Measurements from ENCODE around the gene TMEM184B. TPM values are rescaled to one million over a fixed set of nuclear protein-coding genes. Genes with fewer than 3 reads are reported as not detected.

Gene TMEM184B
- total and polyA plus RNA-seq, 5 donors from 2014 or later, result 7.2 to 31.3 (median 7.8) TPM

DNA sequence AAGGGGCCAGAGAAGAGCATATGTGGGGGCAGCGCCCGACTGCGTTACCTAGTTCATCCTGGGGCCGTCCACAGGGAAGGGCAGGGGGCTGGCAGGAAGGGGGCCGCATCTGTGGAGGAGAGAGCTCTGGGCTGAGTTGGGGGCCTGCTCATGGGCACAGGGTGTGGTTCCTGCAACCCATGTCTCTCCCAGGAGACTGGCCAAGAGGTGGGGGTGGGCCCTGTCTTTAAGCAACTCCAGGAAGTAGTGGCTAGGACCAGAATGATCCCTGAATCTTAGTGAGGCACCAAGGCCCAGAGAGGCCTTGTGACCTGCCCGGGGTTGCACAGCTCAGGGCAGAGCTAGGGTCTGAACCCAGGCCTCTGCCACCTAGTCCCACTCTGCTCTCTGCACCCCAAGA, 22.5 kb upstream of the TMEM184B start:
- Mint-ChIP-seq H3K9me3 (peaks cover 0 to 1% (median 0%) of the 10 kb centered on the region in 7 donors), H3K27me3 (no peaks in the 10 kb centered on the region), H3K4me3 (no peak overlapping the region), H3K27ac (no peak overlapping the region), H3K36me3 (peaks cover 11% of the 10 kb centered on the region), H3K4me1 (no peaks in the 10 kb centered on the region)
- Histone ChIP-seq H3K27me3 (ENCODE audit: control insufficient read depth, insufficient read depth, low read length) (no peaks in the 10 kb centered on the region), H3K27ac (ENCODE audit: insufficient read depth, low read length, poor library complexity, severe bottlenecking) (no peak overlapping the region), H3K4me1 (ENCODE audit: control insufficient read depth, insufficient read depth, low read length, poor library complexity, severe bottlenecking) (no peaks in the 10 kb centered on the region), H3K9me3 (ENCODE audit: control insufficient read depth in 2 of 2, low read length in 2 of 2) (no peaks in the 10 kb centered on the region), H3K4me3 (ENCODE audit: low read depth, low read length) (no peak overlapping the region), H3K36me3 (ENCODE audit: control insufficient read depth, insufficient read depth, low read length) (peaks cover 50% of the 10 kb centered on the region)
- DNase-seq (no peak), ATAC-seq (ENCODE audit: low read depth in 2 of 2) (no peak)

DNA sequence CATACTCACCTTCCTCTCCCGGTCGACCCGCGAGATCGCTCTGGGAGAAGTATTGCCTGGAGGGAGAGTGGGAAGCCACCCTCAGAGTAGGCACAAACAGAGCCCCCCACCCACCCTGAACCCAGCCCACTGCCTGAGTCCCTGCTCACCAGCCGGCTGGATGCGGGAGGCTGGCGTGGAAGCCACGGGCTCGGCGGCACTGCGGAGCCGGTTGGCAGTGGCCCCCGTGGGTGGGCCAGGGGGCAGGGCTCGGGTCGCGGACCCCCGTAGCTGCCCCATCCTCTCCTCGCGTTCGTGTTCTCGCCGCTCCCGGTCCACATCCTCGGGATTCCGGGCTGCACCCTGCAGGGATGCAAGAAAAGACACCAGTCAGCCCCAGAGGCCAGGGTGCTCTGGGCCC, 21.4 kb upstream of the TMEM184B start:
- no peak overlapping the region for H3K27ac ChIP-seq (ENCODE audit: insufficient read depth, low read length, poor library complexity, severe bottlenecking)
- no peaks in the 10 kb centered on the region for H3K27me3 ChIP-seq (ENCODE audit: control insufficient read depth, insufficient read depth, low read length)
- H3K9me3 Mint-ChIP-seq, result peaks cover 0 to 1% (median 0%) of the 10 kb centered on the region in 7 donors
- H3K4me3 Mint-ChIP-seq, result no peak overlapping the region
- H3K4me3 ChIP-seq (ENCODE audit: low read depth, low read length), result no peak overlapping the region
- no peak for ATAC-seq (ENCODE audit: low read depth in 2 of 2)
- no peaks in the 10 kb centered on the region for H3K27me3 Mint-ChIP-seq
- peaks cover 39% of the 10 kb centered on the region for H3K36me3 ChIP-seq (ENCODE audit: control insufficient read depth, insufficient read depth, low read length)
- H3K36me3 Mint-ChIP-seq, result peaks cover 7% of the 10 kb centered on the region
- no peaks in the 10 kb centered on the region for H3K4me1 Mint-ChIP-seq
- no peaks in the 10 kb centered on the region for H3K4me1 ChIP-seq (ENCODE audit: control insufficient read depth, insufficient read depth, low read length, poor library complexity, severe bottlenecking)
- H3K9me3 ChIP-seq (ENCODE audit: control insufficient read depth in 2 of 2, low read length in 2 of 2), result no peaks in the 10 kb centered on the region
- no peak for DNase-seq
- no peak overlapping the region for H3K27ac Mint-ChIP-seq

DNA sequence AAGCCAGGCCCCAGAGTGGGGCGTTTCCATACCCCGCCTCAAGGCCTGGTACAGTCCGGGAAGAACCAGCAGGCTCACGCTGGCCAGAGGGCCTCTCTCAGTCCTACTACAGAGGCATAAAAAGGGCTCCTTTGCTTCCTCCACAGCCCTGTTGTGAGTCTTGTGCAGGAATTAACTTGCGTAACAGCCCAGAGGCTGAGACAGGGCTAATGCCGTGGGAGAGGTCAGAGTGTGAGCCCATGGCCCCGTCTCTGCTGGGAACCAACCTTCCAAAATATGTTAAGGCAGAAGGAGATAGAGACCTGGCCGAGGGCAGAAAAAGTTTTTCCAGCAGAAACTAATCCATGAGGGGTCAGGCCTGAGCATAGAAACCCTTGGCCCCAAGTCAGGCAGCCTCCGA, 19.9 kb upstream of the TMEM184B start:
- Mint-ChIP-seq H3K27me3 (no peaks in the 10 kb centered on the region), H3K9me3 (peaks cover 0 to 1% (median 0%) of the 10 kb centered on the region in 7 donors), H3K36me3 (peaks cover 3% of the 10 kb centered on the region), H3K27ac (no peak overlapping the region), H3K4me1 (peaks cover 0 to 3% (median 0%) of the 10 kb centered on the region in 4 donors), H3K4me3 (no peak overlapping the region)
- no peak overlapping the region for H3K4me3 ChIP-seq (ENCODE audit: low read depth, low read length)
- DNase-seq, result no peak
- no peaks in the 10 kb centered on the region for H3K27me3 ChIP-seq (ENCODE audit: control insufficient read depth, insufficient read depth, low read length)
- H3K36me3 ChIP-seq (ENCODE audit: control insufficient read depth, insufficient read depth, low read length), result peaks cover 28% of the 10 kb centered on the region
- ATAC-seq (ENCODE audit: low read depth in 2 of 2), result no peak
- no peaks in the 10 kb centered on the region for H3K9me3 ChIP-seq (ENCODE audit: control insufficient read depth in 2 of 2, low read length in 2 of 2)
- H3K27ac ChIP-seq (ENCODE audit: insufficient read depth, low read length, poor library complexity, severe bottlenecking), result no peak overlapping the region
- no peaks in the 10 kb centered on the region for H3K4me1 ChIP-seq (ENCODE audit: control insufficient read depth, insufficient read depth, low read length, poor library complexity, severe bottlenecking)

- Mint-ChIP-seq H3K27me3 (no peaks in the 10 kb centered on the region), H3K4me3 (no peak overlapping the region), H3K27ac (no peak overlapping the region), H3K4me1 (peaks cover 0 to 3% (median 0%) of the 10 kb centered on the region in 4 donors), H3K36me3 (peaks cover 3% of the 10 kb centered on the region), H3K9me3 (peaks cover 0 to 1% (median 0%) of the 10 kb centered on the region in 7 donors)
- no peak for ATAC-seq (ENCODE audit: low read depth in 2 of 2)
- peaks cover 14% of the 10 kb centered on the region for H3K36me3 ChIP-seq (ENCODE audit: control insufficient read depth, insufficient read depth, low read length)
- no peak for DNase-seq
- H3K4me3 ChIP-seq (ENCODE audit: low read depth, low read length), result no peak overlapping the region
- H3K4me1 ChIP-seq (ENCODE audit: control insufficient read depth, insufficient read depth, low read length, poor library complexity, severe bottlenecking), result no peaks in the 10 kb centered on the region
- no peaks in the 10 kb centered on the region for H3K9me3 ChIP-seq (ENCODE audit: control insufficient read depth in 2 of 2, low read length in 2 of 2)
- H3K27me3 ChIP-seq (ENCODE audit: control insufficient read depth, insufficient read depth, low read length), result no peaks in the 10 kb centered on the region
- no peak overlapping the region for H3K27ac ChIP-seq (ENCODE audit: insufficient read depth, low read length, poor library complexity, severe bottlenecking)
Measured at GRCh38 chr22:38291201-38291777, 18.5 kb upstream of the TMEM184B start.

GRCh38 chr22:38290347-38290746, 17.5 kb upstream of the TMEM184B start:
- Histone ChIP-seq H3K4me3 (ENCODE audit: low read depth, low read length) (no peak overlapping the region), H3K9me3 (ENCODE audit: control insufficient read depth in 2 of 2, low read length in 2 of 2) (no peaks in the 10 kb centered on the region), H3K36me3 (ENCODE audit: control insufficient read depth, insufficient read depth, low read length) (peaks cover 12% of the 10 kb centered on the region), H3K4me1 (ENCODE audit: control insufficient read depth, insufficient read depth, low read length, poor library complexity, severe bottlenecking) (no peaks in the 10 kb centered on the region), H3K27ac (ENCODE audit: insufficient read depth, low read length, poor library complexity, severe bottlenecking) (no peak overlapping the region), H3K27me3 (ENCODE audit: control insufficient read depth, insufficient read depth, low read length) (no peaks in the 10 kb centered on the region)
- Mint-ChIP-seq H3K4me1 (peaks cover 0 to 3% (median 0%) of the 10 kb centered on the region in 4 donors), H3K36me3 (peaks cover 3% of the 10 kb centered on the region), H3K9me3 (peaks cover 0 to 1% (median 0%) of the 10 kb centered on the region in 7 donors), H3K4me3 (no peak overlapping the region), H3K27ac (no peak overlapping the region), H3K27me3 (no peaks in the 10 kb centered on the region)
- ATAC-seq (ENCODE audit: low read depth in 2 of 2), result no peak
- no peak for DNase-seq

DNA sequence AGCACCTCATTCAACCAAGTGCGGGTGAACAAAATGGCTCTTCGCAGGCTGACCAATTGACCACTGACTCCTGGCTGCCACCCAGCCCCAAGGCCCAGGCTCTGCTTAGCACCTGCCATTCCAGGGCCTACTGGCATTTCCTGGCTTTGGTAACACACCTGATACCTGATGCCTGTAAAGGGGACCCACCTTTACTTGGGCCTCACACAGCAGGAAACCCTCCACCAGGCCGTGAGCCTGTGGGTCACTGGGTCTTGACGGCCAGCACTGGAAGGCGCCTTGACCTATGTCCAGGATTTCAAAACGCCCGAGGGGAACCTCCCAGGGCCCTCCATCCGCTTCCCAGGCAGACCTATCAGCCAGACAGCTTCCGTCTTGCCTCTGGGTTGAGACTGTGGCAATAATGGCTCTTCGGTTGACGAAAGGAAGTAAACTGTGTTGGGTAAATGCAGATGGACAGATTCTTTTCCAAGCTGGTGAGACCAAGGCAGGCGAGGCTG, 16.8 kb upstream of the TMEM184B start:
- peak overlapping the region in 1 of 3 donors; percentile 65 for H3K27ac Mint-ChIP-seq
- Histone ChIP-seq H3K9me3 (ENCODE audit: control insufficient read depth in 2 of 2, low read length in 2 of 2) (no peaks in the 10 kb centered on the region), H3K27ac (ENCODE audit: insufficient read depth, low read length, poor library complexity, severe bottlenecking) (no peak overlapping the region), H3K36me3 (ENCODE audit: control insufficient read depth, insufficient read depth, low read length) (peaks cover 12% of the 10 kb centered on the region), H3K27me3 (ENCODE audit: control insufficient read depth, insufficient read depth, low read length) (no peaks in the 10 kb centered on the region), H3K4me1 (ENCODE audit: control insufficient read depth, insufficient read depth, low read length, poor library complexity, severe bottlenecking) (no peaks in the 10 kb centered on the region), H3K4me3 (ENCODE audit: low read depth, low read length) (no peak overlapping the region)
- H3K9me3 Mint-ChIP-seq, result peaks cover 0 to 1% (median 0%) of the 10 kb centered on the region in 7 donors
- no peaks in the 10 kb centered on the region for H3K27me3 Mint-ChIP-seq
- peaks cover 0 to 3% (median 0%) of the 10 kb centered on the region in 4 donors for H3K4me1 Mint-ChIP-seq
- no peak overlapping the region for H3K4me3 Mint-ChIP-seq
- H3K36me3 Mint-ChIP-seq, result peaks cover 3% of the 10 kb centered on the region
- no peak for ATAC-seq (ENCODE audit: low read depth in 2 of 2)
- no peak for DNase-seq

GRCh38 chr22:38286915-38287669, 14.3 kb upstream of the TMEM184B start:
- DNase-seq (no peak), ATAC-seq (ENCODE audit: low read depth in 2 of 2) (no peak)
- Mint-ChIP-seq H3K4me1 (peaks cover 0 to 3% (median 0%) of the 10 kb centered on the region in 4 donors), H3K27ac (no peak overlapping the region), H3K36me3 (peaks cover 7% of the 10 kb centered on the region), H3K27me3 (no peaks in the 10 kb centered on the region), H3K9me3 (no peaks in the 10 kb centered on the region), H3K4me3 (no peak overlapping the region)
- no peaks in the 10 kb centered on the region for H3K4me1 ChIP-seq (ENCODE audit: control insufficient read depth, insufficient read depth, low read length, poor library complexity, severe bottlenecking)
- no peaks in the 10 kb centered on the region for H3K27me3 ChIP-seq (ENCODE audit: control insufficient read depth, insufficient read depth, low read length)
- no peak overlapping the region for H3K27ac ChIP-seq (ENCODE audit: insufficient read depth, low read length, poor library complexity, severe bottlenecking)
- no peak overlapping the region for H3K4me3 ChIP-seq (ENCODE audit: low read depth, low read length)
- H3K36me3 ChIP-seq (ENCODE audit: control insufficient read depth, insufficient read depth, low read length), result no peaks in the 10 kb centered on the region
- no peaks in the 10 kb centered on the region for H3K9me3 ChIP-seq (ENCODE audit: control insufficient read depth in 2 of 2, low read length in 2 of 2)

All from CD4-positive, CD25-positive, alpha-beta regulatory T cell (primary cell).